H1 (cell line): ENCODE data around the gene SRXN1. TPM values are rescaled to one million over a fixed set of nuclear protein-coding genes. Genes with fewer than 3 reads are reported as not detected.

Experiments
- CTCF ChIA-PET: fragments of 300-600 bp; sonication (Branson Sonifier 250); formaldehyde crosslinking; loops from one replicate; lab custom pipeline; 2021; ENCODE audit not compliant: partially characterized antibody; lab: Charles Lee
- POLR2A ChIA-PET: fragments of 300-600 bp; sonication (Branson Sonifier 250); formaldehyde crosslinking; loops from one replicate; lab custom pipeline; 2021; ENCODE audit warnings: inconsistent platforms; ENCODE audit not compliant: partially characterized antibody; lab: Charles Lee
- DNase-seq, 2 experiments: peaks; one replicate each; pipeline versions ENCODE4 v3.0.0 to v3.0.0-alpha.2; 2010 to 2022; ENCODE audit warnings: low spot score in 2 of 2, low read depth in 1 of 2, mixed read lengths in 1 of 2
- FAIRE-seq: peaks from 2 replicates; lab custom pipeline; 2011; peaks lifted over from hg19 to GRCh38; lab: Jason Lieb, UNC
- H2AFZ ChIP-seq: 2 replicates; pipeline ENCODE4 v1.8.1; 2012; ENCODE audit warnings: low read length, inconsistent platforms
- H2AK5ac ChIP-seq: 2 replicates; pipeline ENCODE4 v1.6.1; 2013; ENCODE audit warnings: low read depth, low read length
- H2BK120ac ChIP-seq: replicated peaks from 2 replicates; pipeline ENCODE3; 2013; ENCODE audit warnings: low read depth, low read length, inconsistent platforms
- H2BK12ac ChIP-seq: 2 replicates; pipeline ENCODE4 v1.6.1; 2013; ENCODE audit warnings: low read depth, low read length
- H2BK15ac ChIP-seq: 2 replicates; pipeline ENCODE4 v1.6.1; 2013; ENCODE audit warnings: low read length
- H2BK20ac ChIP-seq: 2 replicates; pipeline ENCODE4 v1.6.1; 2013; ENCODE audit warnings: low read length
- H2BK5ac ChIP-seq: 2 replicates; pipeline ENCODE4 v1.6.1; 2013; ENCODE audit warnings: low read depth, low read length
- H3K14ac ChIP-seq: 2 replicates; pipeline ENCODE4 v1.6.1; 2013; ENCODE audit warnings: inconsistent platforms; ENCODE audit not compliant: insufficient read length
- H3K18ac ChIP-seq: 2 replicates; pipeline ENCODE4 v1.6.1; 2013; ENCODE audit warnings: low read length; ENCODE audit errors: extremely low read depth
- H3K23ac ChIP-seq: 2 replicates; pipeline ENCODE4 v1.6.1; 2013; ENCODE audit warnings: inconsistent platforms; ENCODE audit not compliant: insufficient read length
- H3K23me2 ChIP-seq: 2 replicates; pipeline ENCODE4 v1.6.1; 2013; ENCODE audit warnings: low read depth, low read length
- H3K27ac ChIP-seq: 2 replicates; pipeline ENCODE4 v1.6.1; 2011; ENCODE audit warnings: low read depth, low read length, inconsistent platforms
- H3K27me3 ChIP-seq, 4 experiments: replicated peaks in 1 of 4; 1 replicate in 1 of 4; 2 replicates in 3 of 4; pipeline versions ENCODE4 v1.6.1 to v1.8.1; 2011 to 2013; ENCODE audit warnings: low read length in 3 of 4, mild to moderate bottlenecking in 3 of 4, inconsistent platforms in 2 of 4, mixed read lengths in 2 of 4, moderate library complexity in 1 of 4; ENCODE audit not compliant: control insufficient read depth in 3 of 4, insufficient read depth in 3 of 4; ENCODE audit errors: extremely low read depth in 1 of 4
- H3K36me3 ChIP-seq, 4 experiments: 2 replicates each; pipeline versions ENCODE4 v1.6.1 to v1.8.1; 2011 to 2013; ENCODE audit warnings: mild to moderate bottlenecking in 4 of 4, low read length in 3 of 4, moderate library complexity in 2 of 4, control low read depth in 1 of 4, inconsistent platforms in 1 of 4; ENCODE audit not compliant: insufficient read depth in 4 of 4, control insufficient read depth in 2 of 4
- H3K4ac ChIP-seq: replicated peaks from 2 replicates; pipeline ENCODE3; 2013; ENCODE audit warnings: low read length, low read depth, mixed read lengths, inconsistent platforms; ENCODE audit not compliant: insufficient read length
- H3K4me1 ChIP-seq, 4 experiments: replicated peaks in 1 of 4; 1 replicate in 1 of 4; 2 replicates in 3 of 4; pipeline versions ENCODE4 v1.6.1 to v1.8.1; 2011 to 2013; ENCODE audit warnings: low read length in 3 of 4, inconsistent platforms in 2 of 4, mixed read lengths in 1 of 4; ENCODE audit not compliant: insufficient read depth in 4 of 4, control insufficient read depth in 3 of 4
- H3K4me2 ChIP-seq, 2 experiments: 2 replicates each; pipeline versions ENCODE4 v1.6.1 to v1.8.1; 2011 to 2013; ENCODE audit warnings: low read depth in 2 of 2, low read length in 2 of 2, control low read depth in 1 of 2, inconsistent platforms in 1 of 2, mild to moderate bottlenecking in 1 of 2; ENCODE audit not compliant: insufficient read depth in 1 of 2
- H3K4me3 ChIP-seq, 4 experiments: fragments of 200-600, 300-600 bp in 1 of 4; sonication (generic), shearing (Covaris generic), sonication (Bioruptor Twin) in 1 of 4; 2 replicates each; pipeline versions ENCODE4 v1.5.1 to v1.8.1; 2011 to 2016; ENCODE audit warnings: low read length in 4 of 4, low read depth in 3 of 4, control low read depth in 2 of 4, inconsistent platforms in 2 of 4, mild to moderate bottlenecking in 2 of 4, mixed read lengths in 1 of 4, moderate library complexity in 1 of 4; ENCODE audit not compliant: insufficient read depth in 2 of 4; ENCODE audit errors: extremely low read depth in 1 of 4
- H3K56ac ChIP-seq: replicated peaks from 2 replicates; pipeline ENCODE3; 2013; ENCODE audit warnings: low read depth, mild to moderate bottlenecking, mixed read lengths, low read length, inconsistent platforms; ENCODE audit not compliant: insufficient read length
- H3K79me1 ChIP-seq: 2 replicates; pipeline ENCODE4 v1.6.1; 2013; ENCODE audit warnings: low read depth, low read length, control low read depth
- H3K79me2 ChIP-seq, 2 experiments: 2 replicates each; pipeline versions ENCODE4 v1.6.1 to v1.8.1; 2012 to 2013; ENCODE audit warnings: low read length in 2 of 2, mild to moderate bottlenecking in 2 of 2, inconsistent platforms in 1 of 2; ENCODE audit not compliant: insufficient read depth in 2 of 2, control insufficient read depth in 1 of 2
- H3K9ac ChIP-seq, 4 experiments: replicated peaks in 1 of 4; 1 replicate in 1 of 4; 2 replicates in 3 of 4; pipeline versions ENCODE4 v1.6.1 to v1.8.1; 2011 to 2013; ENCODE audit warnings: low read depth in 3 of 4, low read length in 3 of 4, control low read depth in 2 of 4, mild to moderate bottlenecking in 2 of 4, moderate library complexity in 2 of 4, inconsistent platforms in 1 of 4; ENCODE audit errors: extremely low read depth in 1 of 4
- H3K9me3 ChIP-seq, 2 experiments: 2 replicates each; pipeline versions ENCODE4 v1.6.1 to v1.8.1; 2012 to 2013; ENCODE audit warnings: mild to moderate bottlenecking in 2 of 2, moderate library complexity in 2 of 2, control low read depth in 1 of 2, inconsistent platforms in 1 of 2, low read depth in 1 of 2, low read length in 1 of 2, mixed read lengths in 1 of 2; ENCODE audit not compliant: insufficient read depth in 2 of 2
- H4K20me1 ChIP-seq, 2 experiments: replicated peaks in 1 of 2; 2 replicates each; pipeline versions ENCODE3 to v1.8.1; 2011 to 2013; ENCODE audit warnings: inconsistent platforms in 2 of 2, low read length in 2 of 2, mild to moderate bottlenecking in 1 of 2; ENCODE audit not compliant: insufficient read depth in 2 of 2, control insufficient read depth in 1 of 2
- H4K5ac ChIP-seq: 2 replicates; pipeline ENCODE4 v1.6.1; 2013; ENCODE audit warnings: low read length, low read depth, mixed read lengths, inconsistent platforms; ENCODE audit not compliant: insufficient read length
- H4K8ac ChIP-seq: 2 replicates; pipeline ENCODE4 v1.8.0; 2013; ENCODE audit warnings: mild to moderate bottlenecking, moderate library complexity, low read length, inconsistent platforms; ENCODE audit not compliant: insufficient read depth; ENCODE audit errors: extremely low read depth
- H4K91ac ChIP-seq: replicated peaks from 2 replicates; pipeline ENCODE3; 2013; ENCODE audit warnings: low read length, mixed read lengths, inconsistent platforms; ENCODE audit not compliant: insufficient read length
- SP1 ChIP-seq: IDR thresholded peaks from 2 replicates; pipeline ENCODE4 v1.6.1; 2011; ENCODE audit warnings: low read depth, low read length
- WGBS, 2 experiments: shearing (Covaris generic) in 1 of 2; methylation state at CpG; one replicate each; pipeline versions ENCODE4 v1.1.6 to v1.1.7; 2013 to 2015; ENCODE audit warnings: low lambda C conversion rate in 2 of 2, mixed read lengths in 2 of 2, inconsistent platforms in 1 of 2, low coverage in 1 of 2, missing lambda C conversion rate in 1 of 2; ENCODE audit not compliant: insufficient replicate concordance in 2 of 2, insufficient coverage in 1 of 2, insufficient read length in 1 of 2; ENCODE audit errors: extremely low coverage in 1 of 2, missing lambda C conversion rate in 1 of 2; 5-methylcytosine and 5-hydroxymethylcytosine counted together
- polyA plus RNA-seq, 7 experiments: library from polyadenylated mRNA; depleted of rRNA in 3 of 7; stranded (reverse) in 5 of 7; unstranded in 2 of 7; fragments of >200 nt in 5 of 7; fragments of 200-250 nt in 2 of 7; gene quantifications; 1 replicate in 5 of 7; 2 replicates in 1 of 7; 4 replicates in 1 of 7; pipeline versions ENCODE4 v1.2.1 to v1.2.3, GENCODE V29; 2011 to 2013; ENCODE audit warnings: missing spikeins in 2 of 7, mixed read lengths in 2 of 7
- total RNA-seq: library from RNA; stranded (reverse); fragmentation: NEBNext Ultra II Directional; extraction: Animal tissue kit (Norgen Biotek cat#: 25700); gene quantifications from 2 replicates; pipeline ENCODE4 v1.2.1, GENCODE V29; 2021

Gene SRXN1
- total and polyA plus RNA-seq, 2 of the 8 experiments (the other 6 are each of a cell fraction or from before 2014, with no cell fraction given), result 12.2 to 15.8 TPM

DNA sequence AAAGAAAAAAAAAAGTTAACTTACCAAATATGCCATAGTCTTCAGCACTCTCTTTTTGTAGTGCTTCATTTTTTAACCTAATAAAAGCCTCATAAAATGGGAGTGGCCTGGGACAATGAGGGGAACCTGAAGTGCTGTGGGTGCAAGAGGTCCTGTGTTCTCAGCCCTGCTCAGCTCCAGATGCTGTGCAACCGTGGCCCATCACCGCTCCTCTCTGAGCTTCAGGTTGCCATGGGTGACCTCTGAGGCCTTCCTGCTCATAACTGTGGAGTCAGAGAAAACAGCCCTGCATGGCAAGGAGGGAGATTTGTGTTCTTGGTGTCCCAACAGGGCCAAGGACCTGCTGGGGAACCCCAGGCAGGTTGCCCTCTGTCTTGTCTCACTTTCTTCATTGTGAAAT lies 52.9 kb downstream of the SRXN1 start:
- ChIA-PET POLR2A (interaction anchor here (0.8 kb wide), 1 partner anchor 9 kb away, joined by 3 read pairs; no protein-coding TSS in a partner anchor), CTCF (interaction anchor here (0.6 to 2.8 kb wide), 10 partner anchors 11 to 365 kb away, joined by 3 to 10 read pairs (median 4); no protein-coding TSS in a partner anchor)
- Histone ChIP-seq H2AFZ (no peak overlapping the region), H3K4me3 (no peak overlapping the region), H3K9ac (no peak overlapping the region), H3K23me2 (no peaks in the 10 kb centered on the region), H4K91ac (no peak overlapping the region), H4K20me1 (no peaks in the 10 kb centered on the region), H2BK20ac (no peak overlapping the region), H2BK5ac (no peak overlapping the region), H3K27ac (no peak overlapping the region), H3K4ac (no peak overlapping the region), H3K4me1 (peaks cover 0 to 6% (median 0%) of the 10 kb centered on the region in 4 experiments; a peak in 1 of 7 replicates), H3K79me1 (no peaks in the 10 kb centered on the region), H3K79me2 (no peaks in the 10 kb centered on the region), H3K14ac (no peak overlapping the region), H2BK120ac (no peak overlapping the region), H3K23ac (no peak overlapping the region), H3K36me3 (no peaks in the 10 kb centered on the region), H4K5ac (no peak overlapping the region), H3K27me3 (no peaks in the 10 kb centered on the region), H2BK12ac (no peak overlapping the region), H2BK15ac (no peak overlapping the region), H3K9me3 (no peaks in the 10 kb centered on the region), H3K56ac (no peak overlapping the region), H2AK5ac (no peak overlapping the region), H3K18ac (no peak overlapping the region), H3K4me2 (no peak overlapping the region), H4K8ac (no peak overlapping the region)
- DNase-seq, result no peak
- WGBS, 2 experiments, result 100% methylated on average over 2 of the region's 2 CpGs; no CpG with 5 or more reads in 1 of the 2 experiments
- no peak for FAIRE-seq
- no peak for TF ChIP-seq SP1
